ENCODE data around the gene IMPDH2.

Gene IMPDH2

GRCh38 chr3:48984663-48985062, 44.5 kb downstream of the IMPDH2 start:
- H4K20me1 ChIP-seq (ENCODE audit: control insufficient read depth, insufficient read depth, low read depth, low read length): no peaks in the 10 kb centered on the region
- no peak overlapping the region for H3K27ac ChIP-seq (ENCODE audit: low read depth, low read length)
- H3K4me2 ChIP-seq (ENCODE audit: low read length): no peak overlapping the region
- H3K79me2 ChIP-seq (ENCODE audit: control insufficient read depth, low read length): peaks cover 9% of the 10 kb centered on the region
- H3K9me3 ChIP-seq (ENCODE audit: control insufficient read depth, insufficient read depth, low read length): no peaks in the 10 kb centered on the region
- TF ChIP-seq, protein P1, sequence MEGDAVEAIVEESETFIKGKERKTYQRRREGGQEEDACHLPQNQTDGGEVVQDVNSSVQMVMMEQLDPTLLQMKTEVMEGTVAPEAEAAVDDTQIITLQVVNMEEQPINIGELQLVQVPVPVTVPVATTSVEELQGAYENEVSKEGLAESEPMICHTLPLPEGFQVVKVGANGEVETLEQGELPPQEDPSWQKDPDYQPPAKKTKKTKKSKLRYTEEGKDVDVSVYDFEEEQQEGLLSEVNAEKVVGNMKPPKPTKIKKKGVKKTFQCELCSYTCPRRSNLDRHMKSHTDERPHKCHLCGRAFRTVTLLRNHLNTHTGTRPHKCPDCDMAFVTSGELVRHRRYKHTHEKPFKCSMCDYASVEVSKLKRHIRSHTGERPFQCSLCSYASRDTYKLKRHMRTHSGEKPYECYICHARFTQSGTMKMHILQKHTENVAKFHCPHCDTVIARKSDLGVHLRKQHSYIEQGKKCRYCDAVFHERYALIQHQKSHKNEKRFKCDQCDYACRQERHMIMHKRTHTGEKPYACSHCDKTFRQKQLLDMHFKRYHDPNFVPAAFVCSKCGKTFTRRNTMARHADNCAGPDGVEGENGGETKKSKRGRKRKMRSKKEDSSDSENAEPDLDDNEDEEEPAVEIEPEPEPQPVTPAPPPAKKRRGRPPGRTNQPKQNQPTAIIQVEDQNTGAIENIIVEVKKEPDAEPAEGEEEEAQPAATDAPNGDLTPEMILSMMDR (IDR thresholded peaks at IDR 0.05; ENCODE audit: low read depth, low read length, poor library complexity, severe bottlenecking): no peak
- no peak for TF ChIP-seq EZH2phosphoT487 (IDR thresholded peaks at IDR 0.05; ENCODE audit: borderline replicate concordance, low read length)
- peaks cover 13% of the 10 kb centered on the region for H3K4me1 ChIP-seq (ENCODE audit: control insufficient read depth, low read length)
- peaks cover 12% of the 10 kb centered on the region for H3F3A ChIP-seq (ENCODE audit: control insufficient read depth, insufficient read depth)
- H3K9me2 ChIP-seq (replicated peaks; ENCODE audit: control insufficient read depth, low read length): no peaks in the 10 kb centered on the region
- H3K4me3 ChIP-seq (ENCODE audit: low read length): no peak overlapping the region
- H3K27me3 ChIP-seq (ENCODE audit: control insufficient read depth, low read length): no peaks in the 10 kb centered on the region
- H3K36me3 ChIP-seq (ENCODE audit: control insufficient read depth, low read length): peaks cover 65% of the 10 kb centered on the region

- H3K4me3 ChIP-seq (ENCODE audit: low read length): no peak overlapping the region
- peaks cover 74% of the 10 kb centered on the region for H3K36me3 ChIP-seq (ENCODE audit: control insufficient read depth, low read length)
Measured at GRCh38 chr3:48983096-48983495, 46.1 kb downstream of the IMPDH2 start.

DNA sequence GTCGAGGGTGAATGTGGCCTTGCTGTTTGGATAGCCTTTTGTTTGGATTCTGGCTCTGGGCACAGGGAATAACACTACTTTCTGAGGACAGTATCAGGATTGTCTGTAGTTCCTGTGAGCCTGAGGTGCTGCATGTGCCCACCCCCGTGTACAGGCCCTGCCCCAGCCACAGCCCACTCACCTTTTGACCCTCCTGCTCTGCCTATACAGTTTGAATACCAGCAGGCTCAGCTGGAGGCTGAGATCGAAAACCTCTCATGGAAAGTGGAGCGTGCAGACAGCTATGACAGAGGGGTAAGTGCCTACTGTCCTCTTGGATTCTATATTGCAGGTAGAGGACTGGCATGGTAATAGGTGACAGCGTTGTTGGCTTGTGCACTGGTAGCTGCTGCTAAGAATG, 46.5 kb downstream of the IMPDH2 start:
- Histone ChIP-seq H3K4me3 (ENCODE audit: low read length) (no peak overlapping the region), H3K27me3 (ENCODE audit: control insufficient read depth, low read length) (no peaks in the 10 kb centered on the region), H3K9me2 (replicated peaks; ENCODE audit: control insufficient read depth, low read length) (no peaks in the 10 kb centered on the region), H3K36me3 (ENCODE audit: control insufficient read depth, low read length) (peaks cover 77% of the 10 kb centered on the region), H3K9me3 (ENCODE audit: control insufficient read depth, insufficient read depth, low read length) (no peaks in the 10 kb centered on the region), H3K27ac (ENCODE audit: low read depth, low read length) (no peak overlapping the region), H4K20me1 (ENCODE audit: control insufficient read depth, insufficient read depth, low read depth, low read length) (no peaks in the 10 kb centered on the region), H3F3A (ENCODE audit: control insufficient read depth, insufficient read depth) (peaks cover 12% of the 10 kb centered on the region), H3K4me2 (ENCODE audit: low read length) (no peak overlapping the region), H3K79me2 (ENCODE audit: control insufficient read depth, low read length) (no peaks in the 10 kb centered on the region; the same call in 1 of the 2 replicates), H3K4me1 (ENCODE audit: control insufficient read depth, low read length) (no peaks in the 10 kb centered on the region)
- TF ChIP-seq, protein P1 (IDR thresholded peaks at IDR 0.05; ENCODE audit: low read depth, low read length, poor library complexity, severe bottlenecking): no peak
- no peak for TF ChIP-seq EZH2phosphoT487 (IDR thresholded peaks at IDR 0.05; ENCODE audit: borderline replicate concordance, low read length)

More at GRCh38 chr3:48983096-48983495, 46.1 kb downstream of the IMPDH2 start:
- H3K9me2 ChIP-seq (replicated peaks; ENCODE audit: control insufficient read depth, low read length): no peaks in the 10 kb centered on the region
- H3F3A ChIP-seq (ENCODE audit: control insufficient read depth, insufficient read depth): peaks cover 12% of the 10 kb centered on the region
- no peak overlapping the region for H3K4me2 ChIP-seq (ENCODE audit: low read length)
- no peaks in the 10 kb centered on the region for H3K9me3 ChIP-seq (ENCODE audit: control insufficient read depth, insufficient read depth, low read length)
- TF ChIP-seq, protein P1 (IDR thresholded peaks at IDR 0.05; ENCODE audit: low read depth, low read length, poor library complexity, severe bottlenecking): no peak
- no peak for TF ChIP-seq EZH2phosphoT487 (IDR thresholded peaks at IDR 0.05; ENCODE audit: borderline replicate concordance, low read length)
- no peaks in the 10 kb centered on the region; the same call in 1 of the 2 replicates for H3K4me1 ChIP-seq (ENCODE audit: control insufficient read depth, low read length)
- no peaks in the 10 kb centered on the region; the same call in 1 of the 2 replicates for H3K79me2 ChIP-seq (ENCODE audit: control insufficient read depth, low read length)
- H3K27ac ChIP-seq (ENCODE audit: low read depth, low read length): no peak overlapping the region
- H4K20me1 ChIP-seq (ENCODE audit: control insufficient read depth, insufficient read depth, low read depth, low read length): no peaks in the 10 kb centered on the region
- no peaks in the 10 kb centered on the region for H3K27me3 ChIP-seq (ENCODE audit: control insufficient read depth, low read length)
